Measurements from ENCODE around the gene NPTX1. TPM values are rescaled to one million over a fixed set of nuclear protein-coding genes. Genes with fewer than 3 reads are reported as not detected.
A peak's percentile ranks its signal among the peaks of the same experiment; 100 is the strongest.

The NPTX1 gene
- total RNA-seq, 1 donor from 2014 or later, result 0.20 TPM

DNA sequence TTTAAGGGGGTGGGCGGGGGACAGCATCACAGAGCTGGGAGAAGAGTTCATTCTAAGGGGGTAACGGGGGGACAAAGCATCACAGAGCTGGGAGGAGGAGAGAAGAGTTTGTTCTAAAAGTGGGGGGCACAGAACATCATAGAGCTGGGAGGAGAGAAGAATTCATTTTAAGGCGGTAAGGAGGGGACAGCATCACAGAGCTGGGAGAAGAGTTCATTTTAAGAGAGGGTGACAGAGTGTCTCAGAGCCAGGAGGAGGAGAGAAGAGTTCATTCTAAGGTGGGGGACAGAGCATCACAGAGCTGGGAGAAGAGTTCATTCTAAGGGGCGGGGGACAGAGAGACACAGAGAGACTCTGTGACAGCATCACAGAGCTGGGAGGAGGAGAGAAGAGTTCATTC is 33.6 kb downstream of the NPTX1 start:
- no peaks in the 10 kb centered on the region for H3K4me1 Mint-ChIP-seq
- ChIA-PET CTCF (no interaction called here), POLR2A (interaction anchor here (1.7 kb wide), 1 partner anchor 12 kb away, joined by 6 read pairs; no protein-coding TSS in a partner anchor)
- peaks cover 16% of the 10 kb centered on the region for H3K27me3 Mint-ChIP-seq
- no peaks in the 10 kb centered on the region for H3K9me3 Mint-ChIP-seq
- ATAC-seq (ENCODE audit: low read depth), result no peak
- H3K27ac Mint-ChIP-seq, result no peak overlapping the region
- intact Hi-C loops (cut with micrococcal nuclease), result no loop called here
- H3K4me3 Mint-ChIP-seq, result no peak overlapping the region
- DNase-seq, result no peak
- TF ChIP-seq, protein P1, sequence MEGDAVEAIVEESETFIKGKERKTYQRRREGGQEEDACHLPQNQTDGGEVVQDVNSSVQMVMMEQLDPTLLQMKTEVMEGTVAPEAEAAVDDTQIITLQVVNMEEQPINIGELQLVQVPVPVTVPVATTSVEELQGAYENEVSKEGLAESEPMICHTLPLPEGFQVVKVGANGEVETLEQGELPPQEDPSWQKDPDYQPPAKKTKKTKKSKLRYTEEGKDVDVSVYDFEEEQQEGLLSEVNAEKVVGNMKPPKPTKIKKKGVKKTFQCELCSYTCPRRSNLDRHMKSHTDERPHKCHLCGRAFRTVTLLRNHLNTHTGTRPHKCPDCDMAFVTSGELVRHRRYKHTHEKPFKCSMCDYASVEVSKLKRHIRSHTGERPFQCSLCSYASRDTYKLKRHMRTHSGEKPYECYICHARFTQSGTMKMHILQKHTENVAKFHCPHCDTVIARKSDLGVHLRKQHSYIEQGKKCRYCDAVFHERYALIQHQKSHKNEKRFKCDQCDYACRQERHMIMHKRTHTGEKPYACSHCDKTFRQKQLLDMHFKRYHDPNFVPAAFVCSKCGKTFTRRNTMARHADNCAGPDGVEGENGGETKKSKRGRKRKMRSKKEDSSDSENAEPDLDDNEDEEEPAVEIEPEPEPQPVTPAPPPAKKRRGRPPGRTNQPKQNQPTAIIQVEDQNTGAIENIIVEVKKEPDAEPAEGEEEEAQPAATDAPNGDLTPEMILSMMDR (IDR thresholded peaks at IDR 0.05), result no peak
- no peaks in the 10 kb centered on the region for H3K36me3 Mint-ChIP-seq (ENCODE audit: low read depth)

DNA sequence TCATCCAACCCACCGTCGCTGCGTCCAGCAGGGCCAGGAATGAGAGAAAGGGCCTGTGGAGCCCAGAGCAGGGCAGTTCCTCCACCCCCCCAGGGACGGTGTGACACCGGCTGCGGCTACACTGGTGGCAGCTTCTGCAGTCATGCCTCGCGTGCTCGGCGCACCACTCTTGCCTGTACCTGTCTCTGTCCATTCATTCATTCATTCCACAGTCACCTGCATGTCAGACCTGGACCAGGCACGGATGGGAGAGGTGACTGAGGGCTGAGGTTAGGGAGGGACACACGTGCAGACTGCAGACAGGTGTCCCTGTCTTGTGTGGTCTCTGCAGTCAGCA is 34.1 kb downstream of the NPTX1 start:
- DNase-seq (no peak), ATAC-seq (ENCODE audit: low read depth) (no peak)
- ChIA-PET POLR2A (interaction anchor here (1.7 kb wide), 1 partner anchor 12 kb away, joined by 6 read pairs; no protein-coding TSS in a partner anchor), CTCF (no interaction called here)
- intact Hi-C loops (cut with micrococcal nuclease), result no loop called here
- no peak overlapping the region for H3K4me3 Mint-ChIP-seq
- H3K27ac Mint-ChIP-seq, result no peak overlapping the region
- no peaks in the 10 kb centered on the region for H3K36me3 Mint-ChIP-seq (ENCODE audit: low read depth)
- H3K9me3 Mint-ChIP-seq, result no peaks in the 10 kb centered on the region
- peaks cover 16% of the 10 kb centered on the region for H3K27me3 Mint-ChIP-seq
- H3K4me1 Mint-ChIP-seq, result no peaks in the 10 kb centered on the region
- TF ChIP-seq, protein P1 (IDR thresholded peaks at IDR 0.05), result no peak

DNA sequence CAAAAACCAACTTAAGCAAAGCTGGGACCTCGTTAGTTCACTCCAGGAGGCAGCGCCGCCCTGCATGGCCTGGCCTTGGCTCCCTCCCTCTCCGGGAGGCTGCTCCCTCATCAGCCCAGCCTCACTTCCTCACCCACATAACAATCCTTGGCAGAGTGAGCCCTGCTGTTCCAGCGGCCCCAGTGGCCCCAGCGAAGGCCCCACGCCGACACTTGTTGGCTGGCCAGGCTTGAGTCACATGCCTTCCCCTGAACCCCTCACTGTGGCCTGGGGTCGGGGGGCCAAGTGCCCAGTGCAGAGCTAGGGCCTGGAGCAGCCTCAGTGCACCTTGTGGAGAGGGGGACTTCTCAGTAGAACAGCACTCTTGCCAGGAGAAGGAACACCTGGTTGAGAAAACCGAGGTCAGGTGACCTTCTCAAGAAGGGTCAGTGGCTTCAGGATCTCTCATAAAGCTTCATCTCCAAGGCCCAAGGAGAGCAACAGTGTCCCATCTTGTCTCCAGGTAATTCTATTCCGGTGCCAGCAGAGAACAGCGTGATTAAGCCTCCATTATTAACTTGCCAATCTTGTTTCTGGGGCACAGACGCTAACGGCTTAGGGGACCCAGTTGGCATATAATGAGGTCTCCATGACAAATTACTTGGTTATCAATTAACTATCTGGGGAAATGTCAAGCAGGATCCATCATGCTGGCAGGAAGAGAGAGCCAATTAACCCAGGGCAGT is 34.6 kb downstream of the NPTX1 start:
- H3K9me3 Mint-ChIP-seq, result no peaks in the 10 kb centered on the region
- ATAC-seq (ENCODE audit: low read depth), result no peak
- POLR2A ChIA-PET, result interaction anchor here (1.7 kb wide), 1 partner anchor 13 kb away, joined by 6 read pairs; no protein-coding TSS in a partner anchor
- TF ChIP-seq, protein P1 (IDR thresholded peaks at IDR 0.05), result no peak
- H3K4me1 Mint-ChIP-seq, result no peaks in the 10 kb centered on the region
- intact Hi-C loops (cut with micrococcal nuclease), result no loop called here
- CTCF ChIA-PET, result no interaction called here
- H3K27ac Mint-ChIP-seq, result no peak overlapping the region
- DNase-seq, result no peak
- H3K36me3 Mint-ChIP-seq (ENCODE audit: low read depth), result no peaks in the 10 kb centered on the region
- H3K27me3 Mint-ChIP-seq, result peaks cover 16% of the 10 kb centered on the region
- H3K4me3 Mint-ChIP-seq, result no peak overlapping the region

DNA sequence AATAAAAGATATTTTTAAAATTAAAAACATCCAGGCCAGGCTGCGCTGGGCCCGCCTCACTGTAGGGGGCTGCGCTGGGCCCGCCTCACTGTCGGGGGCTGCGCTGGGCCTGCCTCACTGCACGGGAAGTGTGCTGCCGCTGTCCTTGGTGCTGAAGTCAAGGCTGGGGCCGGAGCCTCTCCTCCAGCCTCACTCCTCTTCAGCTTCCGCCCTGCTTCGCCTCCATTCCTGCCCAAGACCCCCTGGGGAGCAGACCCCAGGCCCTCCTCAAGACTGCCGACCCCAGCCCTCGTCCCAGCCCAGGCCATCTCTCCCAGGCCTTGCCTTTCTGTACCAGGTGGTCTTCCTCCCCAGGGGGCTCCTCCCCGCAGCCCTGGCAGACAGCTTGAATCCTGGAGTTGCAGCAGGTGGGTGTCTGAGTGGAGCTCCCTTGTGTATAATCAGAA is 35.3 kb downstream of the NPTX1 start:
- H3K27me3 Mint-ChIP-seq, result peaks cover 16% of the 10 kb centered on the region
- peak; percentile 45 for ATAC-seq (ENCODE audit: low read depth)
- no peaks in the 10 kb centered on the region for H3K4me1 Mint-ChIP-seq
- TF ChIP-seq, protein P1 (IDR thresholded peaks at IDR 0.05), result no peak
- no peak overlapping the region for H3K4me3 Mint-ChIP-seq
- ChIA-PET CTCF (interaction anchor here (0.7 kb wide), 1 partner anchor 579 kb away, joined by 3 read pairs; no protein-coding TSS in a partner anchor), POLR2A (no interaction called here)
- peaks cover 4% of the 10 kb centered on the region for H3K9me3 Mint-ChIP-seq
- intact Hi-C loops (cut with micrococcal nuclease), result no loop called here
- H3K36me3 Mint-ChIP-seq (ENCODE audit: low read depth), result no peaks in the 10 kb centered on the region
- peak; percentile 34 for DNase-seq
- H3K27ac Mint-ChIP-seq, result no peak overlapping the region

DNA sequence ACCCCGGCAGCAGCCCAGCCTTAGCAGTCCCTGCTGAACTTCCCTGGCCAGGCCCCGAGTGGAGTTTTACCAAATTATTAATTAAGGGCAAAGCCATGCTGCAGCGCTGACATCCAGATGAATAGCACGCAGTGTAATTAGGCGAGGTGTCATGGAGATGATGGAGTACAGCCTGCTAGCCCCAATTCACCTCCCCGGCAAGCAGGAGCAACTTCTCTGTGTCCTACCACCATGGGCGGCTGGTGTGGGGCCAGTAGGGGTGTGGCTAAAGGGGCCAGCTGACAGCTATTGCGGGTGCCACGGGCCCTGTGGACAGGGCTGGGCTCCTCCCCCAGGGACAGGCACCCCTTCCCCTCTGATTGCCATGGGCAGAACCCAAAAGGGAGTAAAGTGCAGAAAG is 36.9 kb downstream of the NPTX1 start:
- H3K4me3 Mint-ChIP-seq, result no peak overlapping the region
- no peak for ATAC-seq (ENCODE audit: low read depth)
- no peaks in the 10 kb centered on the region for H3K4me1 Mint-ChIP-seq
- ChIA-PET POLR2A (no interaction called here), CTCF (no interaction called here)
- H3K27me3 Mint-ChIP-seq, result peaks cover 16% of the 10 kb centered on the region
- H3K36me3 Mint-ChIP-seq (ENCODE audit: low read depth), result no peaks in the 10 kb centered on the region
- intact Hi-C loops (cut with micrococcal nuclease), result no loop called here
- H3K27ac Mint-ChIP-seq, result no peak overlapping the region
- TF ChIP-seq, protein P1 (IDR thresholded peaks at IDR 0.05), result no peak
- DNase-seq, result no peak
- peaks cover 7% of the 10 kb centered on the region for H3K9me3 Mint-ChIP-seq
